HCT116 (cell line): Measurements from ENCODE around the gene ABHD10. TPM values are rescaled to one million over a fixed set of nuclear protein-coding genes. Genes with fewer than 3 reads are reported as not detected.

ENCODE experiments used
- ATAC-seq: fragments of 200-7000 bp; cut with Tn5 transposase; 2 replicates; pipeline ENCODE4 v1.9.1; 2020; ENCODE audit warnings: mild to moderate bottlenecking, moderate library complexity
- BruUV-seq: library from RNA; stranded (reverse); fragments of 400-500 nt; replicated peaks from 2 replicates; lab custom pipeline; 2021; lab: Mats Ljungman, UMichigan
- CTCF ChIA-PET: fragments of 300-600 bp; sonication (Branson Sonifier 250); formaldehyde crosslinking; loops from one replicate; lab custom pipeline; 2021; ENCODE audit warnings: antibody characterized with exemption; lab: Charles Lee
- POLR2A ChIA-PET: fragments of 300-600, 350-600 bp; sonication (Branson Sonifier 250); formaldehyde crosslinking; loops from one replicate; lab custom pipeline; 2021; ENCODE audit warnings: antibody characterized with exemption; lab: Charles Lee
- RAD21 ChIA-PET, 2 experiments: fragments of 300-600 bp; sonication (Branson Sonifier 250); formaldehyde crosslinking; loops; one replicate each; lab custom pipeline; 2023; ENCODE audit warnings: low total read pairs in 2 of 2; ENCODE audit not compliant: uncharacterized antibody in 2 of 2, unreplicated experiment in 2 of 2, low non-redundant PET in 1 of 2; lab: Charles Lee
- DNase-seq: peaks from one replicate; pipeline ENCODE4 v3.0.0-alpha.2; 2010; ENCODE audit warnings: low read depth, low spot score
- H2AFZ ChIP-seq: fragments of 200-600 bp; shearing (Covaris generic), sonication (generic); 2 replicates; pipeline ENCODE4 v1.6.1; 2017; ENCODE audit warnings: low read depth, mixed run types, mixed read lengths, antibody characterized with exemption, low read length; ENCODE audit not compliant: poor library complexity, severe bottlenecking
- H3K27ac ChIP-seq: 2 replicates; pipeline ENCODE4 v1.5.1; 2012; ENCODE audit warnings: low read depth, low read length
- H3K27me3 ChIP-seq: fragments of 200-600 bp; sonication (generic); 2 replicates; pipeline ENCODE4 v1.6.1; 2016; ENCODE audit warnings: mixed run types, low read length, mixed read lengths; ENCODE audit not compliant: insufficient read depth
- H3K36me3 ChIP-seq, 2 experiments: fragments of 200-500 bp in 1 of 2; fragments of 200-600 bp in 1 of 2; sonication (Bioruptor generic) in 1 of 2; sonication (generic) in 1 of 2; 2 replicates each; pipeline versions ENCODE4 v1.5.1 to v1.6.1; 2014 to 2016; ENCODE audit warnings: low read length in 2 of 2, inconsistent platforms in 1 of 2, mixed read lengths in 1 of 2, mixed run types in 1 of 2; ENCODE audit not compliant: insufficient read depth in 2 of 2, control insufficient read depth in 1 of 2
- H3K4me1 ChIP-seq, 2 experiments: fragments of 200-600 bp in 1 of 2; sonication (generic) in 1 of 2; 2 replicates each; pipeline versions ENCODE4 v1.5.1 to v1.6.1; 2012 to 2017; ENCODE audit warnings: low read length in 2 of 2, inconsistent platforms in 1 of 2, mild to moderate bottlenecking in 1 of 2, mixed read lengths in 1 of 2, mixed run types in 1 of 2, moderate library complexity in 1 of 2; ENCODE audit not compliant: insufficient read depth in 2 of 2, control insufficient read depth in 1 of 2
- H3K4me2 ChIP-seq: fragments of 200-600 bp; sonication (generic); 2 replicates; pipeline ENCODE4 v1.6.1; 2017; ENCODE audit warnings: mixed run types, low read length, mixed read lengths
- H3K4me3 ChIP-seq, 2 experiments: fragments of 200-600 bp in 1 of 2; sonication (generic) in 1 of 2; replicated peaks in 1 of 2; 2 replicates each; pipeline ENCODE4 v1.5.1; 2011 to 2016; ENCODE audit warnings: low read length in 2 of 2, control low read depth in 1 of 2, low read depth in 1 of 2, mild to moderate bottlenecking in 1 of 2, mixed read lengths in 1 of 2, mixed run types in 1 of 2
- H3K79me2 ChIP-seq: fragments of 200-600 bp; sonication (generic); 2 replicates; pipeline ENCODE4 v1.6.1; 2017; ENCODE audit warnings: mild to moderate bottlenecking, mixed run types, low read length, moderate library complexity, mixed read lengths; ENCODE audit not compliant: insufficient read depth
- H3K9ac ChIP-seq: fragments of 200-600 bp; sonication (generic); 2 replicates; pipeline ENCODE4 v1.6.1; 2016; ENCODE audit warnings: low read length, mixed read lengths
- H3K9me2 ChIP-seq: fragments of 200-600 bp; sonication (generic), shearing (Covaris generic); 2 replicates; pipeline ENCODE4 v1.6.1; 2017; ENCODE audit warnings: mixed run types, mild to moderate bottlenecking, moderate library complexity; ENCODE audit not compliant: insufficient read depth
- H3K9me3 ChIP-seq, 2 experiments: fragments of 200-500 bp in 1 of 2; fragments of 200-600 bp in 1 of 2; sonication (Bioruptor generic) in 1 of 2; sonication (generic) in 1 of 2; 2 replicates each; pipeline ENCODE4 v1.6.1; 2014 to 2017; ENCODE audit warnings: low read length in 2 of 2, mixed read lengths in 2 of 2, inconsistent platforms in 1 of 2, low read depth in 1 of 2, mild to moderate bottlenecking in 1 of 2, mixed run types in 1 of 2, moderate library complexity in 1 of 2; ENCODE audit not compliant: control insufficient read depth in 1 of 2, insufficient read depth in 1 of 2
- H4K20me1 ChIP-seq: fragments of 200-600 bp; sonication (generic), shearing (Covaris generic); 2 replicates; pipeline ENCODE4 v1.6.1; 2017; ENCODE audit warnings: mixed run types, mild to moderate bottlenecking, moderate library complexity; ENCODE audit not compliant: insufficient read depth
- CEBPB ChIP-seq: IDR thresholded peaks from 2 replicates; pipeline ENCODE4 v1.6.1; 2012; ENCODE audit warnings: low read depth
- EZH2phosphoT487 ChIP-seq: fragments of 200-600 bp; IDR thresholded peaks from 2 replicates; pipeline ENCODE4 v1.6.1; 2018; ENCODE audit warnings: antibody characterized with exemption, borderline replicate concordance
- POLR2A ChIP-seq: IDR thresholded peaks from 2 replicates; pipeline ENCODE4 v1.7.0; 2011; ENCODE audit warnings: borderline replicate concordance; ENCODE audit not compliant: insufficient read depth, insufficient read length; ENCODE audit errors: extremely low read depth
- SP1 ChIP-seq: IDR thresholded peaks from 2 replicates; pipeline ENCODE4 v1.6.1; 2012; ENCODE audit warnings: low read depth
- SRF ChIP-seq: IDR thresholded peaks from 2 replicates; pipeline ENCODE4 v1.6.1; 2012; ENCODE audit warnings: low read depth
- ZNF274 ChIP-seq: fragments of 200-500 bp; sonication (Bioruptor generic); IDR thresholded peaks from 2 replicates; pipeline ENCODE4 v1.6.1; 2014; ENCODE audit warnings: mild to moderate bottlenecking, low read depth, low read length, inconsistent platforms
- intact Hi-C: fragments of 100-400 bp; cut with micrococcal nuclease; formaldehyde crosslinking; loops from 2 replicates; pipeline ENCODE4 v1.10.0; 2022
- total RNA-seq: library from RNA; stranded (reverse); gene quantifications from one replicate; pipeline ENCODE4 v1.2.1, GENCODE V29; 2021; ENCODE audit not compliant: unreplicated experiment
- TF ChIP-seq, protein P1 (sequence below): IDR thresholded peaks from 2 replicates; pipeline ENCODE4 v1.6.1; 2012
- TF ChIP-seq, protein P2 (sequence below), 3 experiments: fragments of 200-600 bp in 1 of 3; sonication (generic) in 1 of 3; IDR thresholded peaks in 2 of 3; conservative IDR thresholded peaks in 1 of 3; 2 replicates each; pipeline ENCODE4 v1.5.1; 2012 to 2017; ENCODE audit warnings: low read depth in 2 of 3, low read length in 2 of 3, antibody characterized with exemption in 1 of 3, borderline replicate concordance in 1 of 3, control low read depth in 1 of 3, mild to moderate bottlenecking in 1 of 3, mixed read lengths in 1 of 3, mixed run types in 1 of 3, moderate library complexity in 1 of 3; ENCODE audit not compliant: insufficient read depth in 1 of 3

The ABHD10 gene
- total RNA-seq, 1 experiment from 2014 or later = 295 TPM

DNA sequence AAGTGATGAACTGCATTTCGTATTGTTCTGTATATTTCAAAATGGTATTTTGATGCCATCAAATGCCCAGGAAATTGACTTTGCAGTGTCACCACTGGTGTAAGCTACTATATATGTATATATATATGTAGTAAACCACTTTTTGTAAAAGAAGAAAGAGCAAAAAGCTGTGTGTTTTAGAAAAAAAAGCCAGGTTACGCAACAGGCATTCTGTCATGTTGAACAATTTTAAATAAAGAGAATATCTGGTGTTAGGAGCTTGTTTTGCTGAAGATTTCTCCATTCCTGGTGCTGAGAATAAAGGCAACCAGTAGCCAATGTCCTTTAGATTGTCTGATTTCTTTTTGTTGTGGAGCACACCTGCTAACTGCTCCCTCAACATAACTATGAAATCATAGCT lies 3.7 kb upstream of the ABHD10 start:
- CTCF ChIA-PET = interaction anchor here (1.0 to 1.8 kb wide), 4 partner anchors 10 to 259 kb away, joined by 3 to 7 read pairs (median 4); no protein-coding TSS in a partner anchor
- H3K9me3 ChIP-seq = no peaks in the 10 kb centered on the region
- DNase-seq = no peak
- no peaks in the 10 kb centered on the region for H4K20me1 ChIP-seq
- no peaks in the 10 kb centered on the region for H3K27me3 ChIP-seq
- H3K9me2 ChIP-seq = no peaks in the 10 kb centered on the region
- BruUV-seq = no TSS peak
- peaks cover 9 to 16% of the 10 kb centered on the region in 2 experiments; a peak in 3 of 4 replicates for H3K4me1 ChIP-seq
- RAD21 ChIA-PET = no interaction called here
- peak; percentile 33; the same call in 1 of the 2 replicates for TF ChIP-seq CEBPB
- no peak for TF ChIP-seq ZNF274
- TF ChIP-seq, protein P1, sequence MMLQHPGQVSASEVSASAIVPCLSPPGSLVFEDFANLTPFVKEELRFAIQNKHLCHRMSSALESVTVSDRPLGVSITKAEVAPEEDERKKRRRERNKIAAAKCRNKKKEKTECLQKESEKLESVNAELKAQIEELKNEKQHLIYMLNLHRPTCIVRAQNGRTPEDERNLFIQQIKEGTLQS = no peak
- TF ChIP-seq SP1 = no peak
- no peak for TF ChIP-seq EZH2phosphoT487
- no peak for TF ChIP-seq SRF
- TF ChIP-seq, all 23 proteins: peak for 1
- intact Hi-C loops = loop anchor here (10.0 kb wide), 1 partner anchor 400 kb away; no protein-coding TSS in a partner anchor
- H3K9ac ChIP-seq = no peak overlapping the region
- POLR2A ChIA-PET = interaction anchor here (1.3 kb wide), 1 partner anchor 38 kb away, joined by 3 read pairs; no protein-coding TSS in a partner anchor
- H2AFZ ChIP-seq = no peak overlapping the region
- H3K27ac ChIP-seq = no peak overlapping the region
- H3K36me3 ChIP-seq = peaks cover 19% of the 10 kb centered on the region in 2 experiments; a peak in 2 of 4 replicates
- peaks cover 13% of the 10 kb centered on the region for H3K79me2 ChIP-seq
- H3K4me3 ChIP-seq = no peak overlapping the region
- H3K4me2 ChIP-seq = no peak overlapping the region
- ATAC-seq = no peak

DNA sequence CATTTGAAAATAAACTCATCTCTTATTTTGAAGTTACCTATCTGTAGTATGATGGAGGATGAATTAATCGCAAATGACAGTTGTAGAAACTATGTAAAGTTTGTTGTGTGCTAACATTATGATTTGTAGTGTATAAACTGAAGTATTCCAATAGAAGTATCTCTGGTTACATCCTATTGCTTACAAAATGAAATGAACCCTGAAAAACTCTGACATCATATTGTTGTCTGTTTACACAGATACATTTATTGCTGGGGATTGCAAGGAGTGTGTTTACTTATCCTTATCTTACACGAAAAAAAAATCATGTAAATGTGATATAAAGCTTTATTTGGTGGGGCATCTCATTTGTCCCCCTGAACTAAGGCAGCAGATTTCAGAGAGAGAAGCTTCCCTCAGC lies 2.6 kb upstream of the ABHD10 start:
- BruUV-seq = no TSS peak
- intact Hi-C loops = loop anchor here (10.0 kb wide), 1 partner anchor 401 kb away; no protein-coding TSS in a partner anchor
- Histone ChIP-seq H3K36me3 (peaks cover 16 to 20% of the 10 kb centered on the region in 2 experiments; a peak in 3 of 4 replicates), H3K4me1 (peaks cover 20 to 27% of the 10 kb centered on the region in 2 experiments), H3K27ac (no peak overlapping the region), H2AFZ (no peak overlapping the region), H3K9me3 (no peaks in the 10 kb centered on the region), H3K79me2 (peaks cover 25% of the 10 kb centered on the region), H3K9me2 (no peaks in the 10 kb centered on the region), H4K20me1 (no peaks in the 10 kb centered on the region), H3K9ac (no peak overlapping the region), H3K27me3 (no peaks in the 10 kb centered on the region), H3K4me2 (no peak overlapping the region), H3K4me3 (no peak overlapping the region)
- POLR2A ChIA-PET = interaction anchor here (0.8 to 3.5 kb wide), 3 partner anchors 26 to 63 kb away, joined by 3 to 19 read pairs (median 4); no protein-coding TSS in a partner anchor
- CTCF ChIA-PET = interaction anchor here (1.2 to 4.3 kb wide), 3 partner anchors 8 to 38 kb away, joined by 4 to 56 read pairs (median 8); no protein-coding TSS in a partner anchor
- DNase-seq (no peak), ATAC-seq (no peak)
- TF ChIP-seq EZH2phosphoT487 = no peak
- no peak for TF ChIP-seq POLR2A
- TF ChIP-seq SP1 = no peak
- TF ChIP-seq, protein P2, sequence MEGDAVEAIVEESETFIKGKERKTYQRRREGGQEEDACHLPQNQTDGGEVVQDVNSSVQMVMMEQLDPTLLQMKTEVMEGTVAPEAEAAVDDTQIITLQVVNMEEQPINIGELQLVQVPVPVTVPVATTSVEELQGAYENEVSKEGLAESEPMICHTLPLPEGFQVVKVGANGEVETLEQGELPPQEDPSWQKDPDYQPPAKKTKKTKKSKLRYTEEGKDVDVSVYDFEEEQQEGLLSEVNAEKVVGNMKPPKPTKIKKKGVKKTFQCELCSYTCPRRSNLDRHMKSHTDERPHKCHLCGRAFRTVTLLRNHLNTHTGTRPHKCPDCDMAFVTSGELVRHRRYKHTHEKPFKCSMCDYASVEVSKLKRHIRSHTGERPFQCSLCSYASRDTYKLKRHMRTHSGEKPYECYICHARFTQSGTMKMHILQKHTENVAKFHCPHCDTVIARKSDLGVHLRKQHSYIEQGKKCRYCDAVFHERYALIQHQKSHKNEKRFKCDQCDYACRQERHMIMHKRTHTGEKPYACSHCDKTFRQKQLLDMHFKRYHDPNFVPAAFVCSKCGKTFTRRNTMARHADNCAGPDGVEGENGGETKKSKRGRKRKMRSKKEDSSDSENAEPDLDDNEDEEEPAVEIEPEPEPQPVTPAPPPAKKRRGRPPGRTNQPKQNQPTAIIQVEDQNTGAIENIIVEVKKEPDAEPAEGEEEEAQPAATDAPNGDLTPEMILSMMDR (IDR thresholded peaks at IDR 0.05 in 2 of 3, conservative IDR thresholded peaks at IDR 0.05 in 1 of 3; ENCODE audit: borderline replicate concordance in 1 of 3, insufficient read depth in 1 of 3, low read depth in 2 of 3, low read length in 2 of 3) = no peak
- RAD21 ChIA-PET = interaction anchor here in 1 of 2 experiments (0.5 kb wide), 1 partner anchor 8 kb away, joined by 3 read pairs; no protein-coding TSS in a partner anchor
